Measurements from ENCODE around the gene QRFP. TPM values are rescaled to one million over a fixed set of nuclear protein-coding genes. Genes with fewer than 3 reads are reported as not detected.

QRFP gene
- total RNA-seq, 1 experiment from 2014 or later: not detected

- Histone ChIP-seq H3K79me2 (ENCODE audit: insufficient read depth, low read length) (no peaks in the 10 kb centered on the region), H3K9me3 (ENCODE audit: control insufficient read depth in 1 of 2, insufficient read depth in 1 of 2, low read depth in 1 of 2, low read length in 2 of 2) (no peaks in the 10 kb centered on the region), H3K9me2 (ENCODE audit: insufficient read depth) (no peaks in the 10 kb centered on the region), H3K27me3 (ENCODE audit: insufficient read depth, low read length) (no peaks in the 10 kb centered on the region), H3K27ac (ENCODE audit: low read depth, low read length) (no peak overlapping the region), H3K9ac (ENCODE audit: low read length) (no peak overlapping the region), H2AFZ (ENCODE audit: low read depth, low read length, poor library complexity, severe bottlenecking) (no peak overlapping the region), H3K4me1 (ENCODE audit: control insufficient read depth in 1 of 2, insufficient read depth in 2 of 2, low read length in 2 of 2) (no peaks in the 10 kb centered on the region), H3K4me2 (ENCODE audit: low read length) (no peak overlapping the region), H3K4me3 (replicated peaks in 1 of 2; ENCODE audit: low read depth in 1 of 2, low read length in 2 of 2) (no peak overlapping the region), H3K36me3 (ENCODE audit: control insufficient read depth in 1 of 2, insufficient read depth in 2 of 2, low read length in 2 of 2) (no peaks in the 10 kb centered on the region), H4K20me1 (ENCODE audit: insufficient read depth) (no peaks in the 10 kb centered on the region)
- BruUV-seq (replicated peaks): no TSS peak
- DNase-seq (ENCODE audit: low read depth, low spot score) (no peak), ATAC-seq (no peak)
- CTCF ChIA-PET: no interaction called here
- intact Hi-C loops (cut with micrococcal nuclease): no loop called here
- POLR2A ChIA-PET: no interaction called here
- TF ChIP-seq EGR1 (IDR thresholded peaks at IDR 0.05; ENCODE audit: low read depth) (no peak), POLR2AphosphoS5 (IDR thresholded peaks at IDR 0.05; ENCODE audit: low read depth, low read length) (no peak)
- TF ChIP-seq, protein P1, sequence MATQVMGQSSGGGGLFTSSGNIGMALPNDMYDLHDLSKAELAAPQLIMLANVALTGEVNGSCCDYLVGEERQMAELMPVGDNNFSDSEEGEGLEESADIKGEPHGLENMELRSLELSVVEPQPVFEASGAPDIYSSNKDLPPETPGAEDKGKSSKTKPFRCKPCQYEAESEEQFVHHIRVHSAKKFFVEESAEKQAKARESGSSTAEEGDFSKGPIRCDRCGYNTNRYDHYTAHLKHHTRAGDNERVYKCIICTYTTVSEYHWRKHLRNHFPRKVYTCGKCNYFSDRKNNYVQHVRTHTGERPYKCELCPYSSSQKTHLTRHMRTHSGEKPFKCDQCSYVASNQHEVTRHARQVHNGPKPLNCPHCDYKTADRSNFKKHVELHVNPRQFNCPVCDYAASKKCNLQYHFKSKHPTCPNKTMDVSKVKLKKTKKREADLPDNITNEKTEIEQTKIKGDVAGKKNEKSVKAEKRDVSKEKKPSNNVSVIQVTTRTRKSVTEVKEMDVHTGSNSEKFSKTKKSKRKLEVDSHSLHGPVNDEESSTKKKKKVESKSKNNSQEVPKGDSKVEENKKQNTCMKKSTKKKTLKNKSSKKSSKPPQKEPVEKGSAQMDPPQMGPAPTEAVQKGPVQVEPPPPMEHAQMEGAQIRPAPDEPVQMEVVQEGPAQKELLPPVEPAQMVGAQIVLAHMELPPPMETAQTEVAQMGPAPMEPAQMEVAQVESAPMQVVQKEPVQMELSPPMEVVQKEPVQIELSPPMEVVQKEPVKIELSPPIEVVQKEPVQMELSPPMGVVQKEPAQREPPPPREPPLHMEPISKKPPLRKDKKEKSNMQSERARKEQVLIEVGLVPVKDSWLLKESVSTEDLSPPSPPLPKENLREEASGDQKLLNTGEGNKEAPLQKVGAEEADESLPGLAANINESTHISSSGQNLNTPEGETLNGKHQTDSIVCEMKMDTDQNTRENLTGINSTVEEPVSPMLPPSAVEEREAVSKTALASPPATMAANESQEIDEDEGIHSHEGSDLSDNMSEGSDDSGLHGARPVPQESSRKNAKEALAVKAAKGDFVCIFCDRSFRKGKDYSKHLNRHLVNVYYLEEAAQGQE (IDR thresholded peaks at IDR 0.05; ENCODE audit: low read depth): no peak
- RAD21 ChIA-PET (ENCODE audit: low non-redundant PET in 1 of 2, low total read pairs in 2 of 2, uncharacterized antibody in 2 of 2, unreplicated experiment in 2 of 2): no interaction called here
These were observed 9.5 kb upstream of the QRFP start for GRCh38 chr9:130905902-130906734.
